Sigmoid colon (tissue), 4 donors: ENCODE results near the gene CELA2B.

Source experiments
- CTCF ChIP-seq, 4 experiments: fragments of 450-650 bp in 3 of 4; fragments of 200-600 bp in 1 of 4; IDR thresholded peaks; one replicate each; pipeline ENCODE4 v1.5.1; 2016 to 2019; ENCODE audit warnings: antibody characterized with exemption in 4 of 4, mild to moderate bottlenecking in 3 of 4, moderate library complexity in 2 of 4
- POLR2A ChIP-seq, 2 donors: fragments of 450-650 bp; IDR thresholded peaks; one replicate each; pipeline ENCODE4 v1.6.1; 2016; ENCODE audit warnings: antibody characterized with exemption in 2 of 2, mild to moderate bottlenecking in 2 of 2, moderate library complexity in 2 of 2
- POLR2AphosphoS5 ChIP-seq, 4 donors: sonication (generic); formaldehyde crosslinking; IDR thresholded peaks; one replicate each; pipeline ENCODE4 v1.6.1; 2017; ENCODE audit warnings: antibody characterized with exemption in 4 of 4

- no peak for TF ChIP-seq CTCF (IDR thresholded peaks at IDR 0.05)
- no peak for TF ChIP-seq POLR2A (IDR thresholded peaks at IDR 0.05)
- no peak for TF ChIP-seq POLR2AphosphoS5 (IDR thresholded peaks at IDR 0.05)
Measured at GRCh38 chr1:15451014-15451722, 24.7 kb upstream of the CELA2B start.
